NCI-H82 treated with DMSO at 0.1 percent for 48 hours (cell line): ENCODE data around the gene PHOX2A.
"Not testable (repeated sequence)": the region's sequence is repeated elsewhere in the genome, so short reads cannot be mapped to it uniquely, and the experiment has no call there.

Experiments used
- DNase-seq: peaks from one replicate; lab custom pipeline; 2025; ENCODE audit not compliant: unreplicated experiment; lab: John Stamatoyannopoulos, UW

Gene PHOX2A

DNA sequence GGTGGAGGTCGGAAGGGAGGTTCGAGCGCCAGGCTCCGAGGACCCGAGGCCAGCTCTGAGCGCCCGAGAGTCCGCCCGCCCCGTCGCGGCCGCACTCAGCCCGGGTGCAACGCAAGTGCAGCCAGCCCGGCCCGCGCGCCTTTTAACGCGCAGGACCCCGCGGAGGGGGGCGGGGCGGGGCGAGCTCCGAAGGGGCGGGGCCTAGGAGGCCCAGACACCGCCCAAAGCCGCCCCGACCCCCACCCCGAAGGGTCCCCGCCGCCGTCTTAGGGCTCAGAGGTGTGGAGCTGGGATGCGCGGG lies at the start of gene PHOX2A:
Gene PHOX2A (minus strand): TSS at position 117 of the 301 bp plus-strand sequence. CDS start 172 bp downstream, outside the sequence.
- no peak for DNase-seq

DNA sequence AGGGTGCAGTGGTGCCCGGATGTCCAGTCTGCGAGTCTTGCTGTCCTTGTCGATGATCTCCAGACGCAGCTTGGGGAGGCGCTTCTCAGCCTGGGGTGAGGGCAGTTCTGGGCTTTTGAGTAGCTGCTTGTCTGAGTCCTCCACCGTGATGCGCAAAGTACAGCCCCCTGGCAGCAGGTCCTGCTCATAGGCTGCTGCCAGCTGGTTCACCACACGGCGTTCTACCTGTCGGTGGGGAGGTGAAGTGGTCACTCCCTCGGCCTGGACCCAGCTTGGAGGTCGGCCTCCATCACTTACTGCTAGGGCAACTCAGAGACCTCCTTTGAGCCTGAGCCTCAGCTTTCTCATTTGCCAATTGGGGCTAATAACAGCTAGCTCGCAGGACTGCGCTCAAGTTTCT lies 49.4 kb upstream of the PHOX2A start:
- no peak for DNase-seq

DNA sequence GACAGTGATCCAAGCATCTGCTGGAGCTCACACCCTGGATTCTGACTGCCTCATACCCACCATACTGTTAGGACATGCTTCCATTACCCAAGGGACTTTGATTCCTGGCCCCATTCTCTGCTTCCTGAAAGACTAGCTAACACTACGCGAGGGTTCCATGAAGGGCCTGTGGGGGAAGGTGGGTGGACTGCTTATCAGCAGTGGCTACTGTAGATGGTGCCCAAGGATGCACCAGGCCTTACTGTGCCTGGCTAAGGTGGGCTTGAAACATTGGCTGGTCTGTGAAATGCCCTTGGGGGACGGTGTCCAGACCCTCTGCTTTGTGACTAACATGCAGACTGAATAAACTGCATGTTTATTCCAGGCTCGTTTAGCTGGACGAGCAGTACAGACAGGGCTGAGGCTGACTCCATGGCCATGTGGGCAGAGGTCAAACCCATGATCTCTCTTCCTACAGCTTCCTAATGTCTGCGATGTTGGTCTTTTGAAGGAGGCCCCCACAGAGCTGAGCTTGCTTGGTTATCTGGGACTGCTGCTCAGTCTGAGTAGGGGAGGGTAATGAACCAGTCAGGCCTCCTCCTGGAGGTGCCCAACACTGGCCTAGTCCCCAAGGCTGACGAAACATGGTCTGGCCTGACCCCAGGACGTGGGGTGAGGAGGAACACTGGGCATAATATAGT lies 48.3 kb upstream of the PHOX2A start:
- DNase-seq, result no peak

DNA sequence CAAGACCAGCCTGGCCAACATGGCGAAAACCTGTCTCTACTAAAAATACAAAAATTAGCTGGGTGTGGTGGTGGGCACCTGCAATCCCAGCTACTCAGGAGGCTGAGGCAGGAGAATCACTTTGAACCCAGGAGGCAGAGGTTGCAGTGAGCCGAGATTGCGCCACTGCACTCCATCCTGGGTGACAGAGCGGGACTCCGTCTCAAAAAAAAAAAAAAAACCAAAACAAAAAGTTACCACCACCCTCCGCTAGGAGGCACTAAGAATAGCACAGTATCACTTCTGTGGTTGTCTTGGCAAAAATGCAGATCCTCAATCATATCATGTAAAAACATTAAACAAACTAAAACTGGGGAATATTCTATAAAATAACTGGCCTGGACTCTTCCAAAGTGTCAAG lies 46.8 kb upstream of the PHOX2A start:
- not testable (repeated sequence) for DNase-seq

DNA sequence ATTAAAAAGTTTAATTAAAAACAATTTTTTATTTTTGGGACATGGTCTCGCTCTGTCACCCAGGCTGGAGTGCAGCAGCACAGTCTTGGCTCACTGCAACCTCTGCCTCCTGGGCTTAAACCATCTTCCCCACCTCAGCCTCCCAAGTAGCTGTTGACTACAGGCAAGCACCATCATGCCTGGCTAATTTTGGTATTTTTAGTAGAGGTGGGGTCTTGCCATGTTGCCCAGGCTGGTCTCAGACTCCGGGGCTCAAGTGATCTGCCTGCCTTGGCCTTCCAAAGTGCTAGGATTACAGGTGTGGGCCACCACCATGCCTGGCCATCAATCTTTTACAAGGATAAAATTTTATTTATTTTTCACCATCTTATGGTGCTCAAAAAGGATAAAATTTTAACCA lies 43.3 kb upstream of the PHOX2A start:
- no peak for DNase-seq

DNA sequence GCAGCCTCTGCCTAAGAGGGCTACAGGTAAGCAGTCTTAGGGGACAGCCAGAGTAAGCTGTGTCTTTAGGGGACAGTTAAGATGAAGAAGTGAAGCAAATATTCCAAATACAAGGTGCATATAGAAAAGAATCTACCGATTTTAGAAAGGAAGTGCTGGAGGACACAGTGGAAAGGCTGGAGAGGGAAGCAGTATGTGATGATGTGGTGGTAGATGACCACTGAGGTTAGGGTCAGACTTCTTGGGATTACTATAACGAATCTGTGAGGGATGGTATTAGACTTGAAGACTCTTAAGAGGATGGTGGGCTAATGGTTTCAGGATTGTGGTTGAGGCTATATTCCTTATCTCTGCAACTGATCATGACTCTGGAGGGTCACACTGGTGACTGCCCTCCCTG lies 40.0 kb upstream of the PHOX2A start:
- no peak for DNase-seq

DNA sequence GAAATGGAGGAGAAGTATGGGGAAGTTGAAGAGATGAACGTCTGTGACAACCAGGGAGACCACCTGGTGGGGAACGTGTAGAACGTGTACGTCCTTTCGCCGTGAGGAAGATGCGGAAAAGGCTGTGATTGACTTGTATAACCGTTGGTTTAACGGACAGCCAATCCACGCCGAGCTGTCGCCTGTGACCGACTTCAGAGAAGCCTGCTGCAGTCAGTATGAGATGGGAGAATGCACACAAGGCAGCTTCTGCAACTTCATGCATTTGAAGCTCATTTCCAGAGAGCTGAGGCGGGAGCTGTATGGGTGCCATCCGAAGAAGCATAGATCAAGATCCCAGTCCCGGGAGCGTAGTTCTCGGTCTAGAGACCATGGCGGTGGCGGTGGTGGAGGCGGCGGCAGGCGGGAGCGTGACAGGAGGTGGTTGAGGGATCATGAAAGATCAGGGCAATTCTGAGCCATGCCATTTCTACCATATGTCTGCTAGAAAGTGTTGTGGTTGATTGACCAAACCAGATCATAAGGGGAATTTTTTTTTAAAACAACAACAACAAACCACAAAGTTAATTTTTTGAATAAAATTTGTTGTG lies 36.8 kb upstream of the PHOX2A start:
- no peak for DNase-seq

DNA sequence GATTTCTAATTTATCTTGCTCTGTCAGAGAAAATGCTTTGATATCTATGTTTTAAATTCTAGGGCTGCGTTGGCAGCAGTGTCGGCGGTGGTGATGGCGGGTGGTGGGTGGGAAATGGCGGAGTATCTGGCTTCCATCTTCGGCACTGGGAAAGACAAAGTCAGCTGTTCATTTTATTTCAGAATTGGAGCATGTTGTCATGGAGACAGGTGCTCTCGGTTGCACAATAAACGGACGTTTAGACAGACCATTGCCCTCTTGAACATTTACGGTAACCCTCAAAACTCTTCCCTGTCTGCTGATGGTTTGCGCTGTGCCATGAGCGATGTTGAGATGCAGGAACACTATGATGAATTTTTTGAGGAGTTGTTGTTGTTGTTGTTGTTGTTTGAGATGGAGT lies 36.1 kb upstream of the PHOX2A start:
- no peak for DNase-seq

DNA sequence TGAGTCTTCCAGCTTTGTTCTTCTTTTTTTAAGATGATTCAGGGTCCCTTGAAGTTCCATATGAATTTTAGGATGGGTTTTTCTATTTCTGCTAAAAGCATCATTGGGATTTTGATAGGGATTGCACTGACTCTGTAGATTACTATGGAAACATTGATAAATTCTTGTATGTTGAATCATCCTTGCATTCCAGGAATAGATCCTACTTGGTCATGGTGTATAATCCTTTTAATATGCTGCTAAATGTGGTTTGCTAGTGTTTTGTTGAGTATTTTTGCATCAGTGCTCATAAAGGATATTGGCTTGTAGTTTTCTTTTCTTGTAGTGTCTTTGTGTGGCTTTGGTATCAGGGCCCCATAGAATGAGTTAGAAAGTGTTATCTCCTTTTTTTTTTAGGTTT lies 34.9 kb upstream of the PHOX2A start:
- DNase-seq, result no peak

DNA sequence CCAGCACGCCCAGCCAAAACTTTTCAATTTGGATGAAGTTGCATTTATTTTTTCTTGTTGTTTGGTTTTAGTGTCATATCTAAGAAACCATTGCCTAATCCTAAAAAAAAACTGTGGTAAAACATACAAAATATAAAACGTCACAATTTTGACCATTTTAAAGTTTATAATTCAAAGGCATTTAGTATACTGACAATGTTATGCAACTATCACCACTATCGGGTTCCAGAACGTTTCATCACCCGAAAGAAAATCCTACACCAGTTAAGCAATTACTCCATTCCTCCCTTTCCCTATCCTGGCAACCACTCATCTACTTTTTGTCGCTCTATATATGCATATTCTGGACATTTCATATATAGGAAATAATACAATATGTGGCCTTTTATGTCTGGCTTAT lies 30.5 kb upstream of the PHOX2A start:
- no peak for DNase-seq

DNA sequence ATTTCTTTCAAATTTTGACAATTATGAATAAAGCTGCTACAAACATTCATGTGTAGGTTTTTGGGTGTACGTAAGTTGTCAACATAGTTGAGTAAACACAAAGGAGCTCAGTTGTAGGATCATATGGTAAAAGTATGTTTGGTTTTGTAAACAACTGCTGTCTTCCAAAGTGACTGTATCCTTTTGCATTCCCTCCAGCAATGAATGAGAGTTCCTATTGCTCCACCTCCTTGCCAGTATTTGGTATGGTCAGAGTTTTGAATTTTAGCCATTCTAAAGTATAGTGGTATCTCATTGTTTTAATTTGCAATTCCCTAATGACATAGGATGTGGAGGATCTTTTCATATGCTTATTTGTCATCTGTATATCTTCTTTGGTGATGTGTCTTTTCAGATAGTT lies 28.0 kb upstream of the PHOX2A start:
- DNase-seq, result no peak

DNA sequence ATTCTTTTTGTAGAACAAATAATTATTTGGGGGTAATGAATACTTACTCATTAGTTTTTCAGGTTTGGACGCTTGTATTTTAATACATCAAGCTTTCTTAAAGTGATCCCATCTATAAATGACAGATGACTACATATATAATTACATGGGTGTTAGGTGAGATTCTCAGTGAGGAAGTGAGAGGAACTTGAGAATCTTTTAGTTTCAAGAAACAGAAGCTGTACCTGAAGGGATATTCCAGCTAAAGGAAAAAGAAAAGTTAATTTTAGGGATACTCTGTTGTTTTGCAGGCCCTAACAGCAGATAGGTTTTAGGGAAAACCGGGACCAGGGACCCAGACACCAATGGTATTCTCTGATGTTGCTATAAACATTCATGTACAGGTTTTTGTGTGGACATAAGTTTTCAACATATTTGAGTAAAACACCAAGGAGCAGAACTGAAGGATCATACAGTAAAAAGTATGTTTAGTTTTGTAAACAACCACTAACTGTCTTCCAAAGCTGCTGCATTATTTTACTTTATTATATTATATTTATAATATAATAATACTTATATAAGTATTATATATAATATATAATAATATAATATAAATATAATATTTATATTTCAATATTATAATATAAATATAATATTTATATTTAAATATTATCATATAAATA lies 24.1 kb upstream of the PHOX2A start:
- no peak for DNase-seq

DNA sequence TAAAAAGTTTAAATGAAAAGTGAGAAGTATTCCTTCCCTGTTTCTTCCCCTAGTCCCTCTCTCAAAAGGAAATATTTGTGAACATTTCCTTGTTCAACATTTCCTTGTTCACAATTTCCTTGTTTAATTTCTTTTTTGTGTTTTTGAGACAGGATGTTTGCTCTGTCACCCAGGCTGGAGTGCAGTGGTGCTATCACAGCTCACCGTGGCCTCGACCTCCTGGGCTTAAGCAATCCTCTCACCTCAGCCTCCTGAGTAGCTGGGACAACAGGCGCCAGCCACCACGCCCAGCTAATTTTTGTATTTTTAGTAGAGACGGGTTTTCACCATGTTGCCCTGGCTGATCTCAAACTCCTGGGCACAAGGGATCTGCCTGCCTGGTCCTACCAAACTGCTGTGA lies 23.0 kb upstream of the PHOX2A start:
- DNase-seq, result not testable (repeated sequence)

DNA sequence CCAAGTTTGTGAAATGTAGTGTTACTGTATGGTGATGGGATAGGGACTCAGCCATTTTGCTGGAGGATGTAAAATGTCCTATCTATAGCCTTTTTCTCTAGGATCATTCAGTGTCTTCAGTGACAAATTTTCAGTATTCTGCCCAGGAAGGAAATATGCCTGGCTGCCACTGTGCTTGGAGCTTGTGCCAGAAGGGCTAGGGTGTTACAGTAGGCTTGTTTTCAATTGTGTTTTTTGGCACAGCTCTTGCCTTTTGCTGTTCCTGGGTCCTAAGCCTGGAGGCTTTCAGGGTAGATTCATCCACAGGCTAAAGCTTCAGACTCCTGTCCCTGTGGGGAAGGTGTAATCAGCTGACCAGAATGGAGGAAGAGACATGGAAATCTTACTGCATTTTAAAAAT lies 22.0 kb upstream of the PHOX2A start:
- DNase-seq, result no peak

DNA sequence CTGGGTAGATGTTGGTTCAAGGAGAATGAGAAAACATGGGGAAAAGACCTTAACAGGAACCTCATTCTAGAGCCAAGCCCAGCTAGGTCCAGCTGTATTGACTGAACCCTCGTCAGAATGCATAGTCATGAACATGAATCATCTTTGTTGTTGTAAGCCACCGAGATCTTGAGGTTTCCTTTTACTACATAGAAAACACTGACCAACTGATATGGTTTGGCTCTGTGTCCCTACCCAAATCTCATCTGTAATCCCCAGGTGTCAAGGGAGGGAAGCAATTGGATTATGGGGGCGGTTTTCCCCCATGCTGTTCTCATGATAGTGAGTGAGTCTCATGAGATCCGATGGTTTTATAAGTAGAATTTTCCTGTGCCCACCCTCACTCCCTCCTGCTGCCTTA lies 19.4 kb upstream of the PHOX2A start:
- DNase-seq, result no peak

DNA sequence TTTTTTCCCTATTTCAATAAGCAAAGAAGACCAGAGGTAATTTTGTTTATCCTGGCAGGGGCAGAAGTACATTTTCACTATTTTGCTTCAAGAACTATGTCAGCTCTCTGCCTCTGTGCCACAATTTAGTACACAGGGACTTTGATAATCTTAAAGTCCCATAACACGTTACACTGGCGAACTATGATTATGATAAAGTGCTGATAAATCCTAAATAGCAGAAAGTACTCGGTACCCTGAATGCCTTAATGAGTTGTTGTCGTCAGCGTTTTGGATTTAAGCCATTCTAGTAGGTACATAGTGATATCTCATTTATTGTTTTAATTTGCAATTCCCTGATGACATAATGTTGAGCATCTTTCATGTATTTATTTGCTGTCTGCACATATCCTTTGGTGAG lies 16.6 kb upstream of the PHOX2A start:
- no peak for DNase-seq

DNA sequence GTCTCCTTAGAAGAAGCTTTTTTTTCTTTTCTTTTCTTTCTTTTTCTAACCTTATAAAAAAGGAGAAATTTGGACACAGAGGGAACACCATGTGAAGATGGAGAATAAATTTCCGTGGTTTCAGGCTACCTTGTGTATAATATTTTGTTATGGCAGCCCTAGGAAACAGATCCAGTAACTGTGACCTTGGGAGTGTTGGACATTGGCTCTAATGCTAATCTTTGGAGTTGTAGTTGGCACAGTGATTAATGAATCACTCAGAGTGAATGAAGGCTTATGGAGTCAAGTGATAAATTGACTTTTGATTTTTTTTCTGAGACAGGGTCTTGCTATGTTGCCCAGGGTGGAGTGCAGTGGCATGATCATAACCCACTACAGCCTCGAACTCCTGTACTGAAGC lies 15.5 kb upstream of the PHOX2A start:
- DNase-seq, result no peak

DNA sequence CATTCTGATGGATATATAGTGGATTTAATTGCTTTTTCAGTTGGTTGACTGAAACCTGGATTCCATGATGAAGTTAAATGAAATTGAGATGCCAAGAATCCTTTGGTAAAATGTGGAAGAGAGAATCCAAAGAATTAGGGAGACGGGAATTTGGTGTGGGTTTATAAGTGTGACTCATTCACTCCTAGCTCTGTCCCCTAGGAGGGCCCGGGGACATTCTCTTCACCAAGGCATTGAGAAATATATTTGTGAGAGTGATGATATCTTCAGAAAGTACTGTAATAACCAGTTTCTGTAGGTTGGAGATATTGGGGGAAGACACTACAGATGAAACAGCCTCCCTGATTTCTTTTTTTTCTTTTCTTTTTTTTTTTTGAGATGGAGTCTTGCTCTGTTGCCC lies 13.6 kb upstream of the PHOX2A start:
- no peak for DNase-seq

DNA sequence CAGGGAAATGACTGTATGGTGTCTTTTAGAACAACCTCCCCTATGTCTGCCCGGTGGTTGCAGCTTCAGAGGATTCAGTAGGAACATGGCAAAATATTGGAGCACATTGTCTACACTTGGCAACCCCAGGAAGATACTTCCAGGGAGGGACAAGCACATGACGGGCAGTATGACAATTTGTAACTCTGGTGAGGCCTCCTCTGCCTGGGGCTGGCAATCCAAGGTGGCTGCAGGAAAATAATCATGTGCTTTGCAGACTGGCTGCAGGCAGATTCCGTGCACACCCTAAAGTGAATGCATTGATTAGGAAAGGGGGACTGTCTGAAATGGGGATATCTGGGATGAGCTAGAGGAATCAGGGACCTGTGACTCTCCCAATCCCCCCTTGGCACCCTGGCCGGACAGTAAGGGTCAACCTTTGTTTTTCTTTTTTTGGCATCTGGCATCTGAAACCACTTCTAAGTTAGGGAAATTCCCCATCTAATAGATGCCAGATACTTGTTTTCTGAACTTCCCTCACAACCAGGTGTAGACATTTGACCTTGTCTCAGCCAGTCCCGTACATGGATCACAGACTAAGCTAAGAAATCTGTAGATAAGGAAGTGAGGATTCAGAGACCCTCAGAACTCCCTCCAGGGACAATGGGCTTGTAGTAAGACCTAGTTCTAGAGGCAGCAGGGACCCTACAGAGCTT lies 10.5 kb upstream of the PHOX2A start:
- DNase-seq, result no peak

DNA sequence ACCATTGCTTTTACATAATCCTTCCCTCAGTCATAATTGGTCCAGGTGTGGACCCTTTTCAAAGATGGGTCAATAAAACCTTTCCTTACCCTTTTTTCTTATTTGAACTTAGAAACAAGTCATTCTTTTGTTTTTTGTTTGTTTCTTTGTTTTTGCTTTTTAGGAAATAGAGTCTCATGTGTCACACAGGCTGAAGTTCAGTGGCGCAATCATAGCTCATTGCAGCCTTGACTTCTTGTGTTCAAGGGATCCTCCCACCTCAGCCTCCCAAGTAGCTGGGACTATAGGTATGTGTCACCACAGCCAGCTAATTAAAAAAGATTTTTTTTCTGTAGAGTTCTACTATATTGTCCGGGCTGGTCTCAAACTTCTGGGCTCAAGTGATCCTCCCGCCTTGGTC lies 9.4 kb upstream of the PHOX2A start:
- DNase-seq, result no peak

DNA sequence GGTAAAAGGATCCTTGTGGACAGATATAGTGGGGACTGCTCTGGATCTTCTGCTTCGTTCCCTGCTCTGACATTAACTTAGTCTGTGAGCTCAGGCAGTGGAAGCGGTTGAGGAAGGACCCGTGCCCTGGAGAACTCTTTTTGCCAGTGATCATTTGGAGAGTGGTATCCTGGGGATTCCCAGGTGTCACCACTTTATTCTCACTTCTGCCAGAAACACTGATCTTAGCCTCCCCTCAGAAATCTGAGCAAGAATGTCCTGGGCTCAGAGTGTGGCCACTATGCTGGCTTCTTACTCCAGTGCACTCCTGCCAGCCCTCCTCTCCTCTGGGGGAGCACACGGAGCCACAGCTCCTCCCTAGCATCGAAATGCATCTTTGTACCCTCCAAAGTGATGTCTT lies 7.6 kb upstream of the PHOX2A start:
- DNase-seq, result no peak
